ENCODE measurements around the gene SLCO4A1. TPM values are rescaled to one million over a fixed set of nuclear protein-coding genes. Genes with fewer than 3 reads are reported as not detected.
A peak's percentile ranks its signal among the peaks of the same experiment; 100 is the strongest.

The SLCO4A1 gene
- total RNA-seq, 2 experiments from 2014 or later = 55.0 to 56.9 TPM

GRCh38 chr20:62646851-62647520 lies 4.7 kb downstream of the SLCO4A1 start:
- no peak overlapping the region for H3K27ac Mint-ChIP-seq

DNA sequence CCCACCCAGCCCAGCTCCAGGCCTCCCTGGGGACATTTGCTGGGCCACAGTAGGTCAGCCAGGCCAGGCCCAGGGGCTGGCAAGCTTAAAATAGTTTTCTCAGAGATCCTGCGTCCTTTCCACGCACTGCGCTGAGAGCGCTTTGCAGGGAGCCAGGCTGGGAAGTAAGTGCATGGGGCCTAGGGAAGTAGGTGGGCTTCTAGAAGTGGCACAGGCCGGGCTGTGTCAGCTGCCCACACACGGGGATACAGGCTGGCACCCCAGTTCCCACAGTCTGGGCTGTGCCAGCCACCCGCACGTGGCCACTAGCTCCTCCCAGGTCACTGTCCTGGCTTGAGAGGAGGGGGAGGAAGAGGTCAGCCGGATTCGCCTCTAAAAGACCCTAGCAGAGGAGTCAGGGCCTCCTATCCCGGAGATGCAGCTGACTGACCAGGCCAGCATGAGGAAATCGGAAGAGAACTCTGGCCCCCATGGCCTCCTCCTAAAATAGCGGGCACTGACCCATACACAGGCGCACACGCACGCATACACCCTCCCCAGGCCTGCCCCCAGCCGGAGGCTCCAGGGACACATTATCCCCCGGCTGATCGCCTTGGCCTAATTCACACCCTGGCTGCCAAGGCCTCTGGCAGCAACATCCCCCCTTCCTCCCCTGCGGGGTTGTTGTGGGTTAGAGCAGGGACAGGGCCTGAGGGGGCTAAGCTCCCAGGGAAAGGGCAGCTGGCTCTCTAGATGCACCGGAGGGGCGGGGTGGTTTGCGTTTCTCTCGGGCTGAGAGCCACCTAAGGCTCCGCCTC lies 5.4 kb downstream of the SLCO4A1 start:
- Mint-ChIP-seq H3K27me3 (no peaks in the 10 kb centered on the region), H3K27ac (no peak overlapping the region), H3K4me1 (peaks cover 50% of the 10 kb centered on the region), H3K36me3 (peaks cover 30% of the 10 kb centered on the region), H3K4me3 (no peak overlapping the region), H3K9me3 (no peaks in the 10 kb centered on the region)
- no peak for DNase-seq

More at GRCh38 chr20:62646851-62647520, 4.7 kb downstream of the SLCO4A1 start:
- H3K27me3 Mint-ChIP-seq = no peaks in the 10 kb centered on the region
- no peak overlapping the region for H3K4me3 Mint-ChIP-seq
- H3K36me3 Mint-ChIP-seq = peaks cover 25% of the 10 kb centered on the region
- no peaks in the 10 kb centered on the region for H3K9me3 Mint-ChIP-seq
- H3K4me1 Mint-ChIP-seq = peaks cover 46% of the 10 kb centered on the region
- no peak for DNase-seq

GRCh38 chr20:62648318-62648995 lies 6.2 kb downstream of the SLCO4A1 start:
- H3K27ac Mint-ChIP-seq = no peak overlapping the region
- H3K27me3 Mint-ChIP-seq = no peaks in the 10 kb centered on the region
- peaks cover 27% of the 10 kb centered on the region for H3K36me3 Mint-ChIP-seq
- H3K4me3 Mint-ChIP-seq = no peak overlapping the region
- H3K4me1 Mint-ChIP-seq = peaks cover 50% of the 10 kb centered on the region
- no peak for DNase-seq
- H3K9me3 Mint-ChIP-seq = no peaks in the 10 kb centered on the region

- Mint-ChIP-seq H3K27me3 (no peaks in the 10 kb centered on the region), H3K36me3 (peaks cover 23% of the 10 kb centered on the region), H3K4me1 (peaks cover 48% of the 10 kb centered on the region), H3K9me3 (no peaks in the 10 kb centered on the region), H3K27ac (no peak overlapping the region), H3K4me3 (no peak overlapping the region)
- no peak for DNase-seq
Measured at GRCh38 chr20:62649140-62649539, 6.8 kb downstream of the SLCO4A1 start.

GRCh38 chr20:62650551-62651284 lies 8.4 kb downstream of the SLCO4A1 start:
- no peaks in the 10 kb centered on the region for H3K27me3 Mint-ChIP-seq
- H3K9me3 Mint-ChIP-seq = no peaks in the 10 kb centered on the region
- peak overlapping the region; percentile 68 for H3K4me3 Mint-ChIP-seq
- H3K4me1 Mint-ChIP-seq = peaks cover 42% of the 10 kb centered on the region
- no peak for DNase-seq
- peaks cover 23% of the 10 kb centered on the region for H3K36me3 Mint-ChIP-seq
- H3K27ac Mint-ChIP-seq = peak overlapping the region; percentile 95

DNA sequence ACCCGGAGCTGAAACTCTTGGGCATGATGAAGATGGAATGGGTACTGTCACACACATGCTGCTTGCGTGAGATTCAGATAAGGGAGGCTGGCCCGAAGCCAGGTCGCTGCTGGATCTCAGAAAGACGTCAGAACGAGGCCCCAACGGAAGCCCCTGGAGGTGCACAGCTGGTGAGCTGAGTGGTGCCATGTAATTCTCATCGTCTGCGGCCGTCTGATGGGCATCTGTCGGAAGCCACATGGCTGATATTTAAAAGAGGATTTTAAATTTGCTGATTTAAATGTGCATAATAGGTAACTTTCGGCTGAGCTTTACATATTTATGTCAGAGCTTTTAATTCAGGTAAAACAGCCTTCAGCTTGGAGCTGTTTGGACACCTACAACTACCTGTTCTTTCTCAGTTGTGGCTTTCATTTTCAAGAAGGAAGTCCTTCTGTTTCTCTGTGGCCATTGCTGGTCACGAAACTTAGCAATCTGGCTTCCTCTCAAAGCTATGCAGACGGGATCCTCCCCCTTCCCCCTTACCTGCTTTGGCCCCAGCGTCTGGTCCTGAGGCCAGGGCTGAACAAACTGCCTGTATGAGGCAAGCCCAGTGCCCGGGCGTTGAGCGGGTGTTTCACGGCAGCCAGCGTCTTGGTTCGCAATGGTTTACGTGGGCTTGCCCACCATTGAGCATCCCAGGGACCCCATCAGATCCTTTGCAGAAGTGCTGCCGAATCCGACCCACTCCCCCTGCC lies 9.2 kb downstream of the SLCO4A1 start:
- Mint-ChIP-seq H3K4me3 (peak overlapping the region; percentile 68), H3K27ac (peak overlapping the region; percentile 95), H3K27me3 (no peaks in the 10 kb centered on the region), H3K36me3 (peaks cover 23% of the 10 kb centered on the region), H3K4me1 (peaks cover 42% of the 10 kb centered on the region), H3K9me3 (no peaks in the 10 kb centered on the region)
- peak; percentile 83 for DNase-seq

- H3K9me3 Mint-ChIP-seq = no peaks in the 10 kb centered on the region
- peaks cover 36% of the 10 kb centered on the region for H3K4me1 Mint-ChIP-seq
- peak overlapping the region; percentile 95 for H3K27ac Mint-ChIP-seq
- DNase-seq = peak; percentile 70
- H3K27me3 Mint-ChIP-seq = no peaks in the 10 kb centered on the region
- peaks cover 17% of the 10 kb centered on the region for H3K36me3 Mint-ChIP-seq
- H3K4me3 Mint-ChIP-seq = peak overlapping the region; percentile 58
Measured at GRCh38 chr20:62652041-62652893, 10.0 kb downstream of the SLCO4A1 start.

GRCh38 chr20:62652894-62653305 lies 10.6 kb downstream of the SLCO4A1 start:
- no peak for DNase-seq
- no peaks in the 10 kb centered on the region for H3K27me3 Mint-ChIP-seq
- H3K27ac Mint-ChIP-seq = no peak overlapping the region
- no peaks in the 10 kb centered on the region for H3K9me3 Mint-ChIP-seq
- peaks cover 36% of the 10 kb centered on the region for H3K4me1 Mint-ChIP-seq
- no peak overlapping the region for H3K4me3 Mint-ChIP-seq
- peaks cover 17% of the 10 kb centered on the region for H3K36me3 Mint-ChIP-seq

GRCh38 chr20:62653373-62653772 lies 11.1 kb downstream of the SLCO4A1 start:
- H3K27me3 Mint-ChIP-seq = no peaks in the 10 kb centered on the region

GRCh38 chr20:62653951-62654685 lies 11.8 kb downstream of the SLCO4A1 start:
- Mint-ChIP-seq H3K4me3 (no peak overlapping the region), H3K27ac (no peak overlapping the region), H3K27me3 (no peaks in the 10 kb centered on the region), H3K4me1 (peaks cover 33% of the 10 kb centered on the region), H3K9me3 (no peaks in the 10 kb centered on the region), H3K36me3 (peaks cover 17% of the 10 kb centered on the region)
- no peak for DNase-seq

More at GRCh38 chr20:62653373-62653772, 11.1 kb downstream of the SLCO4A1 start:
- H3K36me3 Mint-ChIP-seq = peaks cover 17% of the 10 kb centered on the region
- no peak overlapping the region for H3K4me3 Mint-ChIP-seq
- peak overlapping the region; percentile 23 for H3K27ac Mint-ChIP-seq
- DNase-seq = no peak
- peaks cover 36% of the 10 kb centered on the region for H3K4me1 Mint-ChIP-seq
- no peaks in the 10 kb centered on the region for H3K9me3 Mint-ChIP-seq

- H3K4me1 Mint-ChIP-seq = peaks cover 20% of the 10 kb centered on the region
- no peak overlapping the region for H3K4me3 Mint-ChIP-seq
- H3K27ac Mint-ChIP-seq = no peak overlapping the region
- no peaks in the 10 kb centered on the region for H3K27me3 Mint-ChIP-seq
- no peaks in the 10 kb centered on the region for H3K9me3 Mint-ChIP-seq
- H3K36me3 Mint-ChIP-seq = peaks cover 12% of the 10 kb centered on the region
- no peak for DNase-seq
Measured at GRCh38 chr20:62655282-62656196, 13.2 kb downstream of the SLCO4A1 start.

GRCh38 chr20:62656197-62656918 lies 14.1 kb downstream of the SLCO4A1 start:
- DNase-seq = no peak
- Mint-ChIP-seq H3K27ac (no peak overlapping the region), H3K9me3 (no peaks in the 10 kb centered on the region), H3K27me3 (no peaks in the 10 kb centered on the region), H3K4me1 (peaks cover 11% of the 10 kb centered on the region), H3K4me3 (no peak overlapping the region), H3K36me3 (peaks cover 8% of the 10 kb centered on the region)

Measured in activated naive CD8-positive, alpha-beta T cell treated with anti-CD3 and anti-CD28 coated beads for 36 hours (primary cell).